Measurements from ENCODE around the gene SCAF4. TPM values are rescaled to one million over a fixed set of nuclear protein-coding genes. Genes with fewer than 3 reads are reported as not detected.
A peak's percentile ranks its signal among the peaks of the same experiment; 100 is the strongest.

SCAF4 gene
- total and polyA plus RNA-seq, 9 of the 15 experiments (the other 6 are each of a cell fraction or from before 2014, with no cell fraction given) = 2.3 to 55.7 (median 17.2) TPM

- TF ChIP-seq CHD7 (IDR thresholded peaks at IDR 0.05; ENCODE audit: low read depth, low read length) (no peak), SMARCE1 (IDR thresholded peaks at IDR 0.05) (peak; percentile 77), KLF16 (IDR thresholded peaks at IDR 0.05) (no peak), TSC22D4 (tag; IDR thresholded peaks at IDR 0.05) (no peak), XRCC4 (IDR thresholded peaks at IDR 0.05; ENCODE audit: extremely low read depth, insufficient read depth, insufficient read length) (no peak), PRPF4 (IDR thresholded peaks at IDR 0.05; ENCODE audit: insufficient read depth, low read depth, low read length, poor library complexity, severe bottlenecking) (no peak), ZNF584 (CRISPR knock-in tag; IDR thresholded peaks at IDR 0.05; ENCODE audit: low read depth) (no peak), SMARCA5 (IDR thresholded peaks at IDR 0.05) (no peak), FOXK2 (conservative IDR thresholded peaks at IDR 0.05 in 1 of 2, IDR thresholded peaks at IDR 0.05 in 1 of 2; ENCODE audit: low read depth in 2 of 2) (no peak), RCOR1 (IDR thresholded peaks at IDR 0.05; ENCODE audit: borderline replicate concordance in 1 of 2, low read depth in 2 of 2, low read length in 2 of 2) (peak in 1 of 2 experiments; percentile 84; a peak in 2 of 4 replicates), KLF6 (CRISPR knock-in tag; IDR thresholded peaks at IDR 0.05; ENCODE audit: borderline replicate concordance) (no peak), HNRNPK (IDR thresholded peaks at IDR 0.05; ENCODE audit: low read depth, low read length, poor library complexity, severe bottlenecking) (no peak), FOXA3 (CRISPR knock-in tag; conservative IDR thresholded peaks at IDR 0.05 in 1 of 2, IDR thresholded peaks at IDR 0.05 in 1 of 2) (peak in 1 of 2 experiments; percentile 33; a peak in 1 of 4 replicates), NRF1 (conservative IDR thresholded peaks at IDR 0.05 in 1 of 2, IDR thresholded peaks at IDR 0.05 in 1 of 2) (peak; percentile 25 to 39; a peak in 1 of 4 replicates), ZFP30 (CRISPR knock-in tag; IDR thresholded peaks at IDR 0.05; ENCODE audit: borderline replicate concordance) (no peak), NFRKB (IDR thresholded peaks at IDR 0.05; ENCODE audit: low read depth) (peak; percentile 27), ZNF217 (CRISPR knock-in tag; IDR thresholded peaks at IDR 0.05) (no peak), CXXC5 (CRISPR knock-in tag; IDR thresholded peaks at IDR 0.05) (peak; percentile 21; the same call in 1 of the 2 replicates)
Observed at GRCh38 chr21:31733551-31734149, 1.7 kb upstream of the SCAF4 start (continued).

Measured in K562 (cell line).